IMR-90 (cell line): Measurements from ENCODE around the gene ENOX2. TPM values are rescaled to one million over a fixed set of nuclear protein-coding genes. Genes with fewer than 3 reads are reported as not detected.

Experiments
- ATAC-seq: fragments of 200-7000 bp; cut with Tn5 transposase; 2 replicates; pipeline ENCODE4 v1.9.1; 2020; ENCODE audit warnings: low read depth, mild to moderate bottlenecking, moderate library complexity
- BruUV-seq: library from RNA; stranded (reverse); fragments of 400-500 nt; replicated peaks from 2 replicates; lab custom pipeline; 2021; lab: Mats Ljungman, UMichigan
- CTCF ChIA-PET: fragments of 300-600 bp; formaldehyde crosslinking; extraction: SDS; loops from one replicate; lab custom pipeline; 2021; ENCODE audit warnings: antibody characterized with exemption; lab: Yijun Ruan, JAX
- POLR2A ChIA-PET: fragments of 300-600 bp; sonication (Branson Sonifier 250); formaldehyde crosslinking; loops from one replicate; lab custom pipeline; 2022; ENCODE audit warnings: antibody characterized with exemption; ENCODE audit not compliant: unreplicated experiment; lab: Charles Lee
- DNase-seq: peaks from one replicate; pipeline ENCODE4 v3.0.0; 2013
- H2AFZ ChIP-seq: replicated peaks from 2 replicates; pipeline ENCODE3; 2013; ENCODE audit warnings: low read length, mild to moderate bottlenecking; ENCODE audit not compliant: poor library complexity
- H2AK5ac ChIP-seq: 2 replicates; pipeline ENCODE4 v1.6.1; 2013; ENCODE audit warnings: low read depth, low read length, inconsistent platforms
- H2AK9ac ChIP-seq: replicated peaks from 2 replicates; pipeline ENCODE3; 2013; ENCODE audit warnings: mild to moderate bottlenecking, low read depth, low read length, moderate library complexity; ENCODE audit not compliant: poor library complexity
- H2BK120ac ChIP-seq: 2 replicates; pipeline ENCODE4 v1.6.1; 2013; ENCODE audit warnings: low read depth, low read length, inconsistent platforms
- H2BK15ac ChIP-seq: 3 replicates; pipeline ENCODE4 v1.6.1; 2013; ENCODE audit warnings: low read depth, low read length, inconsistent platforms
- H2BK20ac ChIP-seq: 2 replicates; pipeline ENCODE4 v1.6.1; 2013; ENCODE audit warnings: low read depth, mild to moderate bottlenecking, inconsistent platforms, low read length, moderate library complexity
- H2BK5ac ChIP-seq: 2 replicates; pipeline ENCODE4 v1.6.1; 2013; ENCODE audit warnings: mild to moderate bottlenecking, low read depth, low read length, inconsistent platforms; ENCODE audit not compliant: poor library complexity, severe bottlenecking
- H3K14ac ChIP-seq: replicated peaks from 2 replicates; pipeline ENCODE4 v1.6.1; 2013; ENCODE audit warnings: low read depth, low read length, inconsistent platforms
- H3K18ac ChIP-seq: 2 replicates; pipeline ENCODE4 v1.6.1; 2013; ENCODE audit warnings: low read depth, low read length, control low read depth
- H3K23ac ChIP-seq: 2 replicates; pipeline ENCODE4 v1.6.1; 2013; ENCODE audit warnings: low read depth, low read length, inconsistent platforms
- H3K27ac ChIP-seq: 2 replicates; pipeline ENCODE4 v1.5.1; 2013; ENCODE audit warnings: mild to moderate bottlenecking, control low read depth, low read length; ENCODE audit not compliant: insufficient read depth
- H3K27me3 ChIP-seq: 2 replicates; pipeline ENCODE4 v1.6.1; 2013; ENCODE audit warnings: low read length; ENCODE audit not compliant: control insufficient read depth, insufficient read depth
- H3K36me3 ChIP-seq: 2 replicates; pipeline ENCODE4 v1.6.1; 2013; ENCODE audit warnings: low read length, mixed read lengths; ENCODE audit not compliant: control insufficient read depth, insufficient read depth
- H3K4ac ChIP-seq: 2 replicates; pipeline ENCODE4 v1.6.1; 2013; ENCODE audit warnings: low read depth, low read length, inconsistent platforms
- H3K4me1 ChIP-seq: 2 replicates; pipeline ENCODE4 v1.6.1; 2013; ENCODE audit warnings: low read length, mixed read lengths; ENCODE audit not compliant: control insufficient read depth, insufficient read depth
- H3K4me2 ChIP-seq: 2 replicates; pipeline ENCODE4 v1.6.1; 2013; ENCODE audit warnings: low read depth, mild to moderate bottlenecking, control low read depth, low read length, moderate library complexity
- H3K4me3 ChIP-seq: 2 replicates; pipeline ENCODE4 v1.5.1; 2013; ENCODE audit warnings: low read depth, mild to moderate bottlenecking, control low read depth, low read length, moderate library complexity; ENCODE audit not compliant: insufficient read depth
- H3K56ac ChIP-seq: 2 replicates; pipeline ENCODE4 v1.6.1; 2013; ENCODE audit warnings: low read length, inconsistent platforms; ENCODE audit not compliant: insufficient read depth; ENCODE audit errors: extremely low read depth
- H3K79me1 ChIP-seq, 2 experiments: 2 replicates each; pipeline ENCODE4 v1.6.1; 2013; ENCODE audit warnings: low read length in 2 of 2, inconsistent platforms in 1 of 2, low read depth in 1 of 2
- H3K9ac ChIP-seq: 2 replicates; pipeline ENCODE4 v1.6.1; 2013; ENCODE audit warnings: low read depth, low read length, control low read depth
- H3K9me1 ChIP-seq: 2 replicates; pipeline ENCODE4 v1.6.1; 2013; ENCODE audit warnings: low read length, inconsistent platforms; ENCODE audit not compliant: insufficient read depth
- H3K9me3 ChIP-seq: 2 replicates; pipeline ENCODE4 v1.6.1; 2013; ENCODE audit warnings: low read length; ENCODE audit not compliant: control insufficient read depth, insufficient read depth
- H4K20me1 ChIP-seq: 2 replicates; pipeline ENCODE4 v1.6.1; 2013; ENCODE audit warnings: low read length, inconsistent platforms; ENCODE audit not compliant: insufficient read depth
- H4K5ac ChIP-seq: 2 replicates; pipeline ENCODE4 v1.6.1; 2013; ENCODE audit warnings: mild to moderate bottlenecking, low read depth, low read length, control low read depth
- H4K8ac ChIP-seq, 2 experiments: 2 replicates each; pipeline ENCODE4 v1.6.1; 2013; ENCODE audit warnings: low read depth in 2 of 2, low read length in 2 of 2, control low read depth in 1 of 2, inconsistent platforms in 1 of 2
- H4K91ac ChIP-seq: 2 replicates; pipeline ENCODE4 v1.6.1; 2013; ENCODE audit warnings: low read depth, low read length, inconsistent platforms; ENCODE audit not compliant: insufficient read depth
- CTCF ChIP-seq: conservative IDR thresholded peaks from 2 replicates; pipeline ENCODE4 v1.5.1; 2012; ENCODE audit warnings: mild to moderate bottlenecking, low read depth, low read length, improper control_type of control experiment
- MAFK ChIP-seq: IDR thresholded peaks from 2 replicates; pipeline ENCODE4 v1.6.1; 2012; ENCODE audit warnings: low read depth, low read length, improper control_type of control experiment
- MAZ ChIP-seq: IDR thresholded peaks from 2 replicates; pipeline ENCODE4 v1.6.1; 2012; ENCODE audit warnings: low read depth, mild to moderate bottlenecking, low read length, improper control_type of control experiment, moderate library complexity, borderline replicate concordance
- MXI1 ChIP-seq: IDR thresholded peaks from 2 replicates; pipeline ENCODE4 v1.6.1; 2012; ENCODE audit warnings: low read depth, mild to moderate bottlenecking, low read length, moderate library complexity, borderline replicate concordance
- NFE2L2 ChIP-seq: fragments of 150-350 bp; IDR thresholded peaks from 2 replicates; pipeline ENCODE4 v1.6.1; 2016; ENCODE audit warnings: low read depth, mild to moderate bottlenecking, low read length
- POLR2A ChIP-seq: IDR thresholded peaks from 2 replicates; pipeline ENCODE4 v1.6.1; 2012; ENCODE audit warnings: mild to moderate bottlenecking, low read depth, low read length
- RAD21 ChIP-seq: IDR thresholded peaks from 2 replicates; pipeline ENCODE4 v1.6.1; 2012; ENCODE audit warnings: low read length, improper control_type of control experiment
- SMC3 ChIP-seq: fragments of 150-350 bp; IDR thresholded peaks from 2 replicates; pipeline ENCODE4 v1.6.1; 2016; ENCODE audit warnings: low read depth, mild to moderate bottlenecking, antibody characterized with exemption, low read length, moderate library complexity
- WGBS, 2 experiments: methylation state at CpG; one replicate each; pipeline versions ENCODE4 v1.1.5 to v1.1.7; 2013; ENCODE audit warnings: missing lambda C conversion rate in 2 of 2; ENCODE audit not compliant: insufficient read length in 1 of 2; ENCODE audit errors: extremely low coverage in 2 of 2; 5-methylcytosine and 5-hydroxymethylcytosine counted together
- dilution Hi-C: fragments of 300-500 bp; cut with HindIII; formaldehyde crosslinking; loops from one replicate; pipeline ENCODE4 v1.14.3; 2018; ENCODE audit warnings: low sequenced_read_pairs; ENCODE audit not compliant: unreplicated experiment
- in situ Hi-C: fragments of 300-500 bp; cut with MboI; formaldehyde crosslinking; loops from 3 replicates; pipeline ENCODE4 v1.14.3; 2019; ENCODE audit warnings: low sequenced_read_pairs, inconsistent platforms, mixed read lengths
- intact Hi-C: fragments of 100-400 bp; cut with micrococcal nuclease; formaldehyde crosslinking; loops from 2 replicates; pipeline ENCODE4 v1.10.0; 2022
- polyA plus RNA-seq, 3 experiments: library from polyadenylated mRNA; depleted of rRNA; stranded (reverse); fragments of >200 nt; gene quantifications; 2 replicates each; pipeline ENCODE4 v1.2.3, GENCODE V29; 2012; ENCODE audit warnings: low replicate concordance in 1 of 3
- total RNA-seq: library from RNA; depleted of rRNA; stranded (reverse); fragments of >200 nt; gene quantifications from 2 replicates; pipeline ENCODE4 v1.2.3, GENCODE V29; 2012

ENOX2 gene
- total and polyA plus RNA-seq, 2 of the 4 experiments (the other 2 are of a cell fraction) = 6.3 to 11.8 TPM

- no peaks in the 10 kb centered on the region; the same call in 1 of the 2 replicates for H3K9me1 ChIP-seq
- ChIA-PET POLR2A (no interaction called here), CTCF (no interaction called here)
- H3K4me1 ChIP-seq = no peaks in the 10 kb centered on the region
- no peaks in the 10 kb centered on the region for H3K79me1 ChIP-seq
- H2BK5ac ChIP-seq = no peak overlapping the region
- no peaks in the 10 kb centered on the region for H4K20me1 ChIP-seq
- no peak overlapping the region for H2AK9ac ChIP-seq
- no peak overlapping the region for H3K9ac ChIP-seq
- no peak overlapping the region for H3K18ac ChIP-seq
- no peak overlapping the region for H3K27ac ChIP-seq
- no peak overlapping the region for H2BK20ac ChIP-seq
- H4K91ac ChIP-seq = no peak overlapping the region
- no peak overlapping the region for H3K4ac ChIP-seq
- H3K27me3 ChIP-seq = no peaks in the 10 kb centered on the region; the same call in 1 of the 2 replicates
- H3K4me3 ChIP-seq = no peak overlapping the region
- dilution Hi-C loops = no loop called here
- H3K4me2 ChIP-seq = peak overlapping the region; percentile 14
- H4K5ac ChIP-seq = no peak overlapping the region
- H3K56ac ChIP-seq = no peak overlapping the region
- peak; percentile 54 for ATAC-seq
- no peak overlapping the region for H4K8ac ChIP-seq
- intact Hi-C loops = no loop called here
- WGBS, 2 experiments = 38% methylated on average over 2 of the region's 7 CpGs; no CpG with 5 or more reads in 1 of the 2 experiments
- no peak for TF ChIP-seq POLR2A
- TF ChIP-seq CTCF = no peak
- TF ChIP-seq MAZ = no peak
- no peak for TF ChIP-seq SMC3
- no peak for TF ChIP-seq RAD21
- peak; percentile 96 for TF ChIP-seq MAFK
- peak; percentile 88 for TF ChIP-seq NFE2L2
- no peak for TF ChIP-seq MXI1
- H2BK120ac ChIP-seq = no peak overlapping the region
- no peak overlapping the region for H2BK15ac ChIP-seq
- H3K9me3 ChIP-seq = no peaks in the 10 kb centered on the region
- no peaks in the 10 kb centered on the region for H3K36me3 ChIP-seq
- no peak overlapping the region for H3K14ac ChIP-seq
- BruUV-seq = no TSS peak
- peak; percentile 85 for DNase-seq
- no peak overlapping the region for H2AFZ ChIP-seq
- in situ Hi-C loops = no loop called here
- no peak overlapping the region for H3K23ac ChIP-seq
- no peak overlapping the region for H2AK5ac ChIP-seq
Measured at GRCh38 chrX:130878350-130879341, 24.4 kb downstream of the ENOX2 start.
